ENCODE measurements around the gene KCNMB3.
"Not testable (repeated sequence)": the region's sequence is repeated elsewhere in the genome, so short reads cannot be mapped to it uniquely, and the experiment has no call there.

The KCNMB3 gene

DNA sequence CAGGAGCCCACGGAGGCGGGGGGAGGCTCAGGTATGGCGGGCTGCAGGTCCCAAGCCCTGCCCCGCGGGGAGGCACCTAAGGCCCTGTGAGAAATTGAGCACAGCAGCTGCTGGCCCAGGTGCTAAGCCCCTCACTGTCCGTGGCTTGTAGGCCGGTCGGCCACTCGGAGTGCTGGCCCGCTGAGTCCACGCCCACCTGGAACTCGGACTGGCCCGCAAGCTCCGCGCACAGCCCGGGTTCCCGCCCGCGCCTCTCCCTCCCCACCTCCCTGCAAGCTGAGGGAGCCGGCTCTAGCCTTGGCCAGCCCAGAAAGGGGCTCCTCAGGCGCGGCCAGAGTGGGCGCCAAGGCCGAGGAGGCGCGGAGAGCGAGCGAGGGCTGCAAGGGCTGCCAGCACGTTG is 12.2 kb upstream of the KCNMB3 start:
- no peak for DNase-seq

DNA sequence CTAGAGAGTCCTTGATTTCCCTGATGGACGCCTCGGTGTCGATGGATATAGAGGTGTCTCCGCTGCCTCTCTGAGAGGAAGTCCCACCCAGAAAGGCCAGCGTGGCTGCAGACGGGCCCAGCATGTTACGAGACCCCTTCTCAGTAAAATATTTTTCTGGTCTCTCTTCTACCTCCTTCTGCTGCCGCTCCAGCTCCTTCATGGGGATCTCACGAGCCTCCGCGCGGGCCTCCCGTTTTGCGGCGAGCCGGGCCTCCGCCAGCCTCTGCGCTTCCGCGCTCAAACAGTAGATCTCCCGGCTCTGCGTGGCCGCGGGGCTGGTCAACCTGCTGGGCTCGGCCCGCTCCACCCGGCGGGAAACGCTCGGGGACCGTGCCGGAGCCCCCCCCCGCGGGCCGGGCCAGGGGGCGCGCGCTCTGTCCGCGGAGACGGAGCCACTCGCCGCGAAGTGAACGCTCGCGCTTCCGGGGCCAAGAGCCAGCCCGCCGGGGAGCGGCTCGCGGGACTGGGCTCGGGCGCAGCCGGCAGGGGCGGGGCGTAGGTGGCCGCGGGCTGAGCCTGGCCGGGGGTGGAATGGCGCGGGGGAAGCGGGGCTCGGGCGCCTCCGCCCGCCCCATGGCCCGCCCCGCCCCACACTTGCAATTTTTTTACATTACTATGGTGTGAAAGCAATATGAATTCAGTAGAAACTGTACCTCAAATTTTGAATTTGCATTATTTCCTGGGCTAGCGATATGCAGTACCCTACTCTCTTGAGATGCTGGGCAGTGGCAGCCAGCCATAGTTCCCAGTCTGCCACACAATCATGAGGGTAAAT is 10.2 kb upstream of the KCNMB3 start:
- peak; percentile 78 for DNase-seq

DNA sequence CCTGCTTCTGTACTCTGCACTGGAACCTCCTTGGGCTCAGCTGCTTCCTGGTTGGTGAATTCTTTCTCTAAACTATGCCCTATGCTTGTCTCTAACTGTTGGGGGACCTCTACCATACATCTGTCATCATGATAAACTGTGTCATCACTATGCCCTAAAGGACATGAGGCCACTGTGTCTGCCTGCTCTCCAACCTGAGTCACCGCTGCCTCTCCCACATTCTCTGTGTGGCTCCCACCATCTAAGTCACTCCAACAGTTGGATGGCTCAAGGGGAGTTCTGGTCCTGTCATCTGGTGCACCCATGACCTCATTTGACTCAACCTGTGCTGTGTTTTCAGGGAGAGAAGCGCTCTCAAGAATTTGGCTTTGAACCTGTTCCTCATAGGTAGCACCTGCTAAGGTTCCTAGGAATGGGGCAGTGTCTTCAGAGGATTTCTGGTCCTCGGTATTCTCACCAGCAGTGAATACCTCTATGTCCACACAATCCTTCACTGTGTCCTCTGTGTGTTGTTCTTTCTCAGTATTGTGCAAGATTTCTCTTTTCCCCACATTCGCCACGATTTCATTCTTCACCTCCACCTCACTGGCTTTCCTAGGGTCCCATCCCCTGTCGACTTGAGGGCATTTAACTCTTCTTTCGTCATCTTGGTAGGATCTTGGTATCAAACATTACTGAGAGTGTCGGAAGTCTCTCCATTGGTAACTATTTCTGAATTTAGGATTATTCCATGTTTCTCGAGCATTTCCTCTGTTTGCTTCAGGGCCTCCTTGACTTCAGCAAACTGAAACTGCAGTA is 9.2 kb upstream of the KCNMB3 start:
- DNase-seq: not testable (repeated sequence)

DNA sequence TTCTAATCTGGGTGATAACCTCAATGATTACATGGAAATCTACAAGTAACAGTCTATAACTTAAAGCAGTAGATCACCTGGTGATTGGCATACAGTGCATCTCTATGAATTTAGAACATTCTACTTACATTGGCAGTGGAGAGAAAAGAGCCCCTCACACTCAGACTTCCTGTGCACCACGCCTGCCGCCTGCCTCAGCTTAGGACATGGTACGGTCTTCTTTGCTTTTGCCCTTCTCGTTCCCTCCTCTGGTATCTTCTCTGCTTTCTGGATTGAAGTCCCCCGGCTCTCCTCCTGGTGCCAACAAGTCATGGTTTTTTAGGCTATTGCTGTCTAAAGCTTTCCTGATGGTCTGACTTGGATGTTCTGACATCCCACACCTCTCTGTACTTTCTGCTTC is 7.9 kb upstream of the KCNMB3 start:
- DNase-seq: no peak

DNA sequence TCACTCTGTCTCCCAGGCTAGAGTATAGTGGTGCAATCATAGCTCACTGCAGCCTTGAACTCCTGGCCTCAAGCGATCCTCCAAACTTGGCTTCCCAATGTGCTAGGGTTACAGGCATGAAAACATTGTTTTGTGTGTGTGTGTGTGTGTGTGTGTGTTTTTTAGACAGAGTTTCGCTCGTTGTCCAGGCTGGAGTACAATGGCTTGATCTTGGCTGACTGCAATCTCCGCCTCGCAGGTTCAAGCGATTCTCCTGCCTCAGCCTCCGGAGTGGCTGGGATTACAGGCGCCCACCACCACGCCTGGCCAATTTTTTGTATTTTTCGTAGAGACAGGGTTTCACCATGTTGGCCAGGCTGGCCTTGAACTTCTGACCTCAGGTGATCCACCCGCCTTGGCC is 6.8 kb upstream of the KCNMB3 start:
- not testable (repeated sequence) for DNase-seq

DNA sequence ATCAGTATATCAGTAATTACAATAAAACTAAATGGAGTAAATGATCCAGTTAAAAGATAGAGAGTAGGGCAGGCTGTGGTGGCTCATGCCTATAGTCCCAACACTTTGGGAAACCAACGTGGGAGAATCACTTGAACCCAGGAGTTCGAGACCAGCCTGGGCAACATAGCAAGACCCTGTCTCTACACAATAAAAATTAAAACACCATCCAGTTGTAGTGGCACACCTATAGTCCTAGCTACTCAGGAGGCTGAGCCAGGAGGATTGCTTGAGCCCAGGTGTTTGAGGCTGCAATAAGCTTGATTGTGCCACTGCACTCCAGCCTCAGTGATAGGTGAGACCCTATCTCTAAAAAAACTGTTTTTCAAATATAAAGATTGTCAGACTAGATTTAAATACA is 5.9 kb upstream of the KCNMB3 start:
- DNase-seq: no peak

DNA sequence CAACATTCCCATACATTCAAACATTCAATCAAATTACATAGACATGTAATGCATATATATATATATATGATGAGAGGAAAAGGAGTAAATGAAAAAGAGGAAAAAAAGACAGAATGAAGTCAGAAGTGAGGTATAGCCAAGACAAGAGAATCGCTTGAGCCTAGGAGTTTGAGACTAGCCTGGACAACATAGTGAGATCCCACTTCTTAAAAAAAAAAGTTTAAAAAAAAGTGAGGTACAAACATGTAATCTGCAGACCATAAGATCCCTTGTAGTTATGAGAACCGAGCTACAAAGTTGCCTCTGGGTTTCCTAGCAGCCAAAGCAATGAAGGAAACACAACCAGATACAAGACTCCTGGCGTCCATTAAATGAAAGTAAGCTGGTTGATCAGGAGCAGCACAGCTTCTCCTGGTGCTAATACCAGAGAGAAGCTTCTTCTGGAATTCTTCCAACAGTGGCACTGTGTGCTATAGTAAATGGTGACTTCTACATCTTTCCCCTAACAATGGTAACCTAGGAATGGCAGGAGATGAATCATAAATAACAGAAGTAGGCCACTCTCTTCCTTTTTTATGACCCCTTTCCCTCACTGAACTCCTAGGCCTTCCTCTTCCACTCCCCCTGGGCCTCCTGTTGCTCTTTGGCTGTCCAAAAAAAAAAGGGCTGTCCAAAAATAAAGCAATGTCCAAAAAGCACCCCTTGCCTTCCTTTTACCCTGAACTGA is 3.5 kb downstream of the KCNMB3 start:
- no peak for DNase-seq

DNA sequence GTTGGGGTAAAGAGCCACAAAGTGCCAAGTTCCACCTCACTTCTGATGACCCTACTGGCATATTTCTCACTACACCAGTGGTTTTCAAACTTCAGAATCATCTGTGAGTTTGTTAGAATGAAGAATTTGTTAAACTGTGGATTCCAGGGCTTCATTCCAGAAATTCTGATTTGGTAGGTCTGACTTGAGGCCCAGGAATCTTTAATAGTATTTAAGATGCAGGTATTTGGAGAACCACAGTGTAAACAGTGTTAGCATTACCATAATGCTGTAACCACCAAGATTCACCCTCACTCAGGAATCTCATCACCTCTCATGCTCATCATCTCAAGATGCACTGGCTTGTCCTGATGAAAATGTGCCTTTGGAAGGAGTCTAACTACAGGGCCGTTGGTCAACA is 6.0 kb downstream of the KCNMB3 start:
- DNase-seq: no peak

DNA sequence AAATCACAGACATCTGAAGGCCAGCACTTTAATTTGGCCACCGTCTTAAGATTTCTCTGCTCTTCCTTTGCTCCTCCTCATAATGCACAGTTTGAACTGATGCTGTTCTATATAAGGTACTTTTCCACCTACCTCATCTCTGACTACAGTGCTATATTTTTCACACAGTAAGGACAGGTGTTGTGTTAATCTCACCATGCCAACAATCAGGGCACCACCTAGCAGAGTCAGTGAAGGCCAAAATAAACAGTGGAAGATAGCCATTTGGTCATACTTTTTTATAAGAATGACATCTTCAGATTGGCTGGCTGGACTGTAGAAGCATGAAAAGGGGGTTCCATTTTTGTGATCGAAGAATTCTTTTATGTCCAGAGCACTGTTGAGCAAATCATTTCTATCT is 8.1 kb downstream of the KCNMB3 start:
- not testable (repeated sequence) for DNase-seq

DNA sequence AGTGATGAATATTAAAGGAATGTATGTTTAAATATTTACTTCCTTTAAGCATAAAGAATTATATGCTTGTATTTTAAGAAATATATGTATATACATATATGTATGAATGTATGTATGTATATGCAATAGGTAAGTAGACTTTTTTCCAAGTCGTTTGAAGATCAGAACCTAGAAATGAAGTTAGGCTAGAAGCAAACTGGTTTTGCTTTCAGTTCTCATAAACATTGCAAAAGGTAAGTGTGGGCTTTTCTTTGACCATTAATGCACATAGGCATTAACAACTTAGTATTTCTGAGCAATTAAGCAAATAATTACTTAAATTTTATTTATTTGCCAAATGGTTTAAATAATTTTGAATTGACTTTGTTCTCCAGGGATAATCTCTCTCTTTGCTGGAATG is 10.6 kb downstream of the KCNMB3 start:
- not testable (repeated sequence) for DNase-seq

DNA sequence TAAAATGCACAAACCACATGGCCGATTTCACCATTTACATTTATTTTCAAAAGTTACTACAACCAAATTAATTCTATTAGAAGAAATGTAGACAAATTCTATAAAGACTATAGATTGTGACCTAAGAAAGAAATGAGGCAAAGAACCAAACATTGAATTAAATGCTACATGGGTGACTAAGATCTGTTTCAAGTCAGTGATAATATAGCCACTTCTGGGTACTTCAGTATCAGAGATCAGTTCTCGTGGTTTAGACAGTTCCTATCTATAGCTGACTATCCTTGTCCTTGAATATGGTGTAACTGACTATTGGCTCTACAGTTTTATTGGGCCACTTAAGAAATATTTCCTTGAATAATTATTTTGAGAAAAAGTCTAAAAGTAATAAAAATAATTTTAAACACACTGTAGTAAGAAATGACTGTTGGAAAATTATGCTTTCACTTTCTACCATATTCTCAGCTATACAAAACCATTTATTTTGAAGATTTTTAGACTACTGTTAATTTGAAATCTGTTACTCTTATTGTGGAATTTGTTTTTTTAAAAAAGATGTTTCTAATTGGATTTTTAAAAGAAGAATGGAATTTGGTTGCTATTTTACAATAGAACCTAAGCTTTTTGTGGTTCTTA is 14.1 kb downstream of the KCNMB3 start:
- DNase-seq: no peak

DNA sequence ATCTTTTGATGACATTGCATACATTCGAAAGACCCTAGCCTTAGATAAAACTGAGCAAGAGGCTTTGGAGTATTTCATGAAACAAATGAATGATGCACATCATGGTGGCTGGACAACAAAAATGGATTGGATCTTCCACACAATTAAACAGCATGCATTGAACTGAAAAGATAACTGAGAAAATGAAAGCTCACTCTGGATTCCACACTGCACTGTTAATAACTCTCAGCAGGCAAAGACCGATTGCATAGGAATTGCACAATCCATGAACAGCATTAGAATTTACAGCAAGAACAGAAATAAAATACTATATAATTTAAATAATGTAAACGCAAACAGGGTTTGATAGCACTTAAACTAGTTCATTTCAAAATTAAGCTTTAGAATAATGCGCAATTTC is 16.7 kb downstream of the KCNMB3 start:
- no peak for DNase-seq

DNA sequence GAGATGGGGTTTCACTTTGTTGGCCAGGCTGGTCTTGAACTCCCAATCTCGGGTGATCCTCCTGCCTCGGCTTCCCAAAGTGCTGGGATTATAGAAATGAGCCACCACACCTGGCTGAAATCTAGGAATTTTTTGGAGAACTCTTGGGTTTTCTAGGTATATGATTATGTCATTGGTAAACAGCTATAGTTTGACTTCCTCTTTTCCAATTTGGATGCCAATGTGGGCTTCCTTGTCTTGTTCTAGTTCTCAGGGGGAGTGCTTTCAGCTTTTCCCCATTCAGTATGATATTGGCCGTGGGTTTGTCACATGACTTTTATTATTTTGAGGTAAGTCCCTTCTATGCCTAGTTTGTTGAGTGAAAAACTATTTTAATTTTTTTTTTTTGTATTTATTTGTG is 17.9 kb downstream of the KCNMB3 start:
- no peak for DNase-seq

DNA sequence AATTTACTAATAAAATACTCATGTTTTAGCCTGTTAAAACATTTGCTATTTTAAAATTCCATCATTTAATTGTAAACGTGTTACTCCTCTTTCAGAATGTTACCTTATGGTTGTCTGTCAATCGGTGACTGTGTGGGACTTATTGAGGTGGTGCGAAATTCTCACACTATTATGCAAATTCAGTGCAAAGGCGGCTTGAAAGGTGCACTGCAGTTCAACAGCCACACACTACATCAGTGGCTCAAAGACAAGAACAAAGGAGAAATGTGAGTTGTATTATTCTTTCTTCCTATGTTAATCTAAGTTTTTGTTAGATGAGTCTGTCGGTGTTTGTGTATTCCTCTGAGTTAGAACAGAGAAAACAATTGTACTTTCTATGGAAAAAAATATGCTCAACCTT is 21.7 kb downstream of the KCNMB3 start:
- no peak for DNase-seq

DNA sequence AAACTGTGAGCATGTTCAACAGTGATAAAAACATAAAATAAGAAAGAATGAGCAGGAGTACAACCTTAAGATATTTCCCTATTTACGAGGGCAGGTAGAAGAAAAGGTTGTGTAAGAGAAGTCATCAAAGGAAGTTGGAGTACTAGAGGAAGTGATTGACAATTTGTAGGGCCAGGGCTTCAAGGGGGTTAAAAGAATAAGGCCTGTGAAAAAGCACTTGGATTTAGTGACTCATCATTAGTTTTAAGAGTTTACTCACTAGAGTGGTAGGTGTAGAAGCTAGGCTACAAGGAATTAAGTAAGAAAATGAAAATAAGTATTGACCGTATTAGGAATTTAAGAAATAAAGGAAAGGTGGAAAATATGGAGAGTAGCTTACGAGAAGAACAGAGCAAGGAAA is 23.6 kb downstream of the KCNMB3 start:
- DNase-seq: no peak

DNA sequence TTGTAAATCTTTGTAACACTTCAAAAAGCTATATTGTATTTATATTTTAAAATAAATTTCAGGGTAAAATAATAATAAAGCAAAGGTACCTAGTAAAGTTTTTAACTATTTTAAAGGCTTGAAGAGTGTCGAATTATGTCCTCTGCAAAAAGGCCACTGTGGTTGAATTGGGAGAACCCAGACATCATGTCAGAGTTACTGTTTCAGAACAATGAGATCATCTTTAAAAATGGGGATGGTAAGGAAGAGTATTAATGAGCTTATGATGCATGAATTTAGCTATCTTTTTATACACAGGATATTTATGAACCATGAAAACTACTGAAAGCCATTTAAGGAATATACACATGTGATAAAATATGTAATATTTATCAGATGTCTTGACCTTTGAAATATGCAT is 26.3 kb downstream of the KCNMB3 start:
- DNase-seq: no peak

DNA sequence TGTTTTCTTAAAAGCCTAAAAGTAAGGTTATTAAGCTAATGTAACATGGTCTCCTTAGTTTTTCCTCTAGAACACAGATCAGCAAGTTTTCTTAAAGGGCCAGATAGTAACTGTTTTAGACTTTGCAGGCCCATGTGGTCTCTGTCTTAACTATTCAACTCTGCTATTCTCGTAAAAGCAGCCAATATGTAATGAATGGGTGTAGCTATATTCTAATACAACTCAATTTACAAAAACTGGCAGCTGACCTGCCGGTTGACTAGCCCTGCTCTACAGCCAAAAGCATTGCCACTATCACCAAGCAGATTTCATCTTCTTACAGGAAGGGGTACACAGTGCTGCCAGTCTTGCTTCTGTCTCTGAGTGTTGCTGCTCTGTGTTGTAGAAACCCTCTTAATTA is 27.4 kb downstream of the KCNMB3 start:
- no peak for DNase-seq

DNA sequence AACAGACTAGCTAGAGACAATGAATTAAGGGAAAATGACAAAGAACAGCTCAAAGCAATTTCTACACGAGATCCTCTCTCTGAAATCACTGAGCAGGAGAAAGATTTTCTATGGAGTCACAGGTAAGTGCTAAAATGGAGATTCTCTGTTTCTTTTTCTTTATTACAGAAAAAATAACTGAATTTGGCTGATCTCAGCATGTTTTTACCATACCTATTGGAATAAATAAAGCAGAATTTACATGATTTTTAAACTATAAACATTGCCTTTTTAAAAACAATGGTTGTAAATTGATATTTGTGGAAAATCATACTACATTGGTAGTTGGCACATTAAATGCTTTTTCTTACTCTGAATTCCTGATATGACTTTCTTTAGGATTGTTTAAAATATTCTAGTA is 32.7 kb downstream of the KCNMB3 start:
- DNase-seq: not testable (repeated sequence)

DNA sequence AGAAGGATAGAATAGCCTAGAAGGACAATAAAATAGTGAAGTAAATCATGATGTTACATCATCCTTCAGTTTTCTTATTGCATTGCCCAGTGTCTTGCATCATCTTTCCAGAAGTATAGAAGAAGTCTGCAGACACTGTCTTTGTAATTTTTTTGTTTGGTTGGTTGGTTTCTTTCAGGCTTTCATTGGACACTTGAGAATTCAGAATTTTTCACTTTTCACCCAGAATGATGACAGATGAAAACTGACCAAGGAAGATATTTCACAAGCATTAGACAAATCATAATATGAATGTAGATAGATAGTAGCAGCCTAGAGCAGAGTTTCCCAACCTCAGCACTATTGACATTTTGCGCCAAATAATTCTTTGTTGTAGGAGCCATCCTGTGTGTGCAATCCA is 35.4 kb downstream of the KCNMB3 start:
- DNase-seq: not testable (repeated sequence)

DNA sequence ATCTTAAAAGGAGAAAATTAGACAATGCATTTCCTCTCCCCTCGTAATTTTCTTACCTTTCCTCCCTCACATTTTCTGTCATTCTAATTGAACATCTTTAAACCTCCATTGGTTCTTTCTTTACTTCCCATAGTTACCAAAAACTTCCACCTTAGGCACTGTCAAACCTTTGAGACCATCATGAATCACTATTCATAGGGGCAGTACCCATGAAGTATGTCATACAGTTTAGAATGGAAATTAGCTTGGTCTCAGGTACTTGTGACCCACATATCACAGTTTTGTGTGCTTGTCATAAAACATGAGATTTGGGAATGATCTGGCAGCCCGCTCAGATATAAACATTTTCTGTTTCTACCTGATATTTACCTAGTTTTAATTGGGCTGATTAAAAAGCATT is 50.1 kb downstream of the KCNMB3 start:
- no peak for DNase-seq

DNA sequence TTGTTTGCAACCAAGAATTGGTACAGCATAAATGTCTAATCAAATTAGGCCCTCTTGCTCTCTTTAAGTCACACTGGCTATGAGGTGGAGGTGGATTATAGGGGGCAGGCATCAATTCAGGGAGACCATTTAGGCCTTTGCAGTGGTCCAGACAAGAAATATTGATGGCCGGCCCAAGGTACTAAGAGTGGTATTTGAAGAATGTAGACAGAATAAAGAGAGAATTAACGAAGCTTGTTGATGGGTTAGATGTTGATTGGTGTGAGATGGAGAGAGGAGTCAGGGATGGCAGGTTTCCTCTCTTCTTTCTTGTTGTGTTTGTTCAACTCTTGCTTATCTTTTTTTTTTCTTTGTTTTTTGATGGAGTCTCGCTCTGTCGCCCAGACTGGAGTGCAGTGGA is 54.2 kb downstream of the KCNMB3 start:
- no peak for DNase-seq

DNA sequence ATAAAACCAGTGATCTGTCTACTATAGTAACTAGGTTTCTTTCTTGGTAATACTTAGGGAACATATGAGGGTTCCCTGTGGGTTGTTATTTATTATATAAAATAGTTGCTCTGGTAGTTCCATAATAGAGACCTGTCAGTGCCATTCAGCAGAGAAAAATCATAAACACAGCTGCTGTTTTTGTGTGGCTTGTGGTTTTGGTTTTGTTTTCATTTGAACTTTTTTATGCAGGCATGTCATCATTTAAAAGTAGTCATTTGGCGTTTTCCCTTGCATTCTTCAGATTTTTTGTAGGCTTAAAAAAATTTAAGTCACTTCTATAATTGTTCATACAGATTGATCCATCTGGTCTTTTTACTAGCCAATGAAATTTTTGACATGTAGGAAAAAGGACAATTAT is 54.8 kb downstream of the KCNMB3 start:
- no peak for DNase-seq

DNA sequence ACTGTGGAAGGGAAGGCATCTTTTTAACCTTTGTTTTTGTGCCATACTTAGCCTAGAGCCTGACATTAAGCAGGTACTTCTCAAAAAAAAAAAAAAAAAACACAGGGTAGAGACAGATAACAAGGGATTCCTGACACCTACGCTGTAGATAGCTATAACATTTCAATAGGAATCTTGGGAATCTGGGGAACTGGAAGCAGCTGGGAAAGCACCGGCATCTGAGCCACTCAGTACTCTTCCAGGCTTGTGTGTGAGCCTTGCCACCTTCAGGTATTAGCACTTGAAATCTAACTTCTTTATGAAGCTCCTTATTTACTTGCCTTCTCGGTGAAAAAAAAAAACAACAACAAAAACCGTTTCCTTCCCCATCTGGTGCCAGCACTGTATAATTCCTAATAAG is 56.0 kb downstream of the KCNMB3 start:
- no peak for DNase-seq

All from CD4-positive, alpha-beta T cell treated with Interleukin-17A for 4 hours (primary cell).